ENCODE results near the gene FIP1L1. TPM values are rescaled to one million over a fixed set of nuclear protein-coding genes. Genes with fewer than 3 reads are reported as not detected.

Gene FIP1L1
- total and polyA plus RNA-seq, 9 of the 15 experiments (the other 6 are each of a cell fraction or from before 2014, with no cell fraction given): 34.6 to 137 (median 72.0) TPM

GRCh38 chr4:53489279-53489889, 111.9 kb downstream of the FIP1L1 start (continued):
- TF ChIP-seq JUND (IDR thresholded peaks at IDR 0.05; ENCODE audit: borderline replicate concordance, low read depth, low read length) (peak; percentile 87), JUND (tag; IDR thresholded peaks at IDR 0.05; ENCODE audit: borderline replicate concordance, low read depth, low read length) (peak; percentile 89; the same call in 2 of the 3 replicates), MAFF (IDR thresholded peaks at IDR 0.05; ENCODE audit: low read length) (peak; percentile 91), PATZ1 (CRISPR knock-in tag; IDR thresholded peaks at IDR 0.05; ENCODE audit: borderline replicate concordance) (no peak), FOXJ2 (tag; IDR thresholded peaks at IDR 0.05) (no peak), NFE2 (IDR thresholded peaks at IDR 0.05; ENCODE audit: low read depth) (peak; percentile 97), SAFB (IDR thresholded peaks at IDR 0.05; ENCODE audit: borderline replicate concordance, low read depth, low read length) (no peak), NCOA4 (IDR thresholded peaks at IDR 0.05; ENCODE audit: partially characterized antibody) (no peak), CSDE1 (IDR thresholded peaks at IDR 0.05) (no peak), RFX7 (CRISPR knock-in tag; IDR thresholded peaks at IDR 0.05) (no peak), MAFG (tag; conservative IDR thresholded peaks at IDR 0.05) (peak; percentile 93), JUN (IDR thresholded peaks at IDR 0.05; ENCODE audit: borderline replicate concordance, low read depth, low read length) (0 out of 2 replicates have a peak, but pooled peaks have one; percentile 38), JUN (CRISPR knock-in tag; IDR thresholded peaks at IDR 0.05; ENCODE audit: borderline replicate concordance) (no peak), NR2C2 (CRISPR knock-in tag; IDR thresholded peaks at IDR 0.05) (no peak), NR2C2 (tag; IDR thresholded peaks at IDR 0.05) (peak; percentile 56), KLF16 (IDR thresholded peaks at IDR 0.05) (no peak), MAFK (IDR thresholded peaks at IDR 0.05; ENCODE audit: low read length) (peak; percentile 91), POLR2H (tag; IDR thresholded peaks at IDR 0.05; ENCODE audit: low read depth) (no peak), ZNF511 (CRISPR knock-in tag; IDR thresholded peaks at IDR 0.05) (no peak), PTTG1 (tag; IDR thresholded peaks at IDR 0.05; ENCODE audit: low read depth) (no peak), ZNF146 (CRISPR knock-in tag; IDR thresholded peaks at IDR 0.05; ENCODE audit: unreplicated experiment) (no peak), ZNF316 (IDR thresholded peaks at IDR 0.05) (peak; percentile 96), CBX8 (IDR thresholded peaks at IDR 0.05; ENCODE audit: borderline replicate concordance, extremely low read depth, low read depth, low read length, poor library complexity, severe bottlenecking) (no peak), NR4A1 (CRISPR knock-in tag; IDR thresholded peaks at IDR 0.05) (no peak), NR4A1 (tag; IDR thresholded peaks at IDR 0.05) (no peak), ATF7 (IDR thresholded peaks at IDR 0.05) (peak; percentile 18; the same call in 1 of the 2 replicates), CBX1 (IDR thresholded peaks at IDR 0.05; ENCODE audit: low read depth) (no peak), ZNF830 (CRISPR knock-in tag; IDR thresholded peaks at IDR 0.05) (no peak), DPF2 (IDR thresholded peaks at IDR 0.05) (peak; percentile 65), PML (IDR thresholded peaks at IDR 0.05; ENCODE audit: low read length) (no peak), NFE2L1 (tag; IDR thresholded peaks at IDR 0.05; ENCODE audit: borderline replicate concordance, low read depth) (peak; percentile 69)

All from K562 (cell line).